ENCODE results near the gene NFIB.

NFIB gene

DNA sequence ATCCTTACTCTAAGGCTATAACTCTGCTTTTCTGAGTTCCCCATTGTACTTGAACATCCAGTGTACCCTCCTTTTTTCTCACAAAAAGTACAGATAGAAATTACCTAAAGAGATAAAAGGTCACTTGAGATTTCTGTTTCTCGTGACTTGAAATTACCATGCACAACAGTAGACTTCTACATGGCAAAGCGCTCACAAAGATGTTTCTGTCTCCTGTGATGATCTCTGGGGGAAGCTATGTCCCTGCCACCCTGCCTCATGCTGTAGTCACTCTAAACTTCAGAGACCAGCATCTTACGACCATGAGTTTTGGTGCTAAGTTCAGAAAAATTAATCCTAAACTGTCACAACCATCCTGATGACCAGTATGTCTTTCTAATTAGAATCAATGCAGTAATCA is 36.2 kb downstream of the NFIB start:
- no peak overlapping the region for H3K4me3 ChIP-seq (ENCODE audit: low read depth, low read length)
- TF ChIP-seq, protein P1, sequence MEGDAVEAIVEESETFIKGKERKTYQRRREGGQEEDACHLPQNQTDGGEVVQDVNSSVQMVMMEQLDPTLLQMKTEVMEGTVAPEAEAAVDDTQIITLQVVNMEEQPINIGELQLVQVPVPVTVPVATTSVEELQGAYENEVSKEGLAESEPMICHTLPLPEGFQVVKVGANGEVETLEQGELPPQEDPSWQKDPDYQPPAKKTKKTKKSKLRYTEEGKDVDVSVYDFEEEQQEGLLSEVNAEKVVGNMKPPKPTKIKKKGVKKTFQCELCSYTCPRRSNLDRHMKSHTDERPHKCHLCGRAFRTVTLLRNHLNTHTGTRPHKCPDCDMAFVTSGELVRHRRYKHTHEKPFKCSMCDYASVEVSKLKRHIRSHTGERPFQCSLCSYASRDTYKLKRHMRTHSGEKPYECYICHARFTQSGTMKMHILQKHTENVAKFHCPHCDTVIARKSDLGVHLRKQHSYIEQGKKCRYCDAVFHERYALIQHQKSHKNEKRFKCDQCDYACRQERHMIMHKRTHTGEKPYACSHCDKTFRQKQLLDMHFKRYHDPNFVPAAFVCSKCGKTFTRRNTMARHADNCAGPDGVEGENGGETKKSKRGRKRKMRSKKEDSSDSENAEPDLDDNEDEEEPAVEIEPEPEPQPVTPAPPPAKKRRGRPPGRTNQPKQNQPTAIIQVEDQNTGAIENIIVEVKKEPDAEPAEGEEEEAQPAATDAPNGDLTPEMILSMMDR (IDR thresholded peaks at IDR 0.05; ENCODE audit: borderline replicate concordance, insufficient read depth, low read depth, low read length) = no peak

- H3K4me3 ChIP-seq (ENCODE audit: low read depth, low read length) = no peak overlapping the region
- TF ChIP-seq, protein P1 (IDR thresholded peaks at IDR 0.05; ENCODE audit: borderline replicate concordance, insufficient read depth, low read depth, low read length) = no peak
Observed at GRCh38 chr9:14277244-14277643, 36.7 kb downstream of the NFIB start.

DNA sequence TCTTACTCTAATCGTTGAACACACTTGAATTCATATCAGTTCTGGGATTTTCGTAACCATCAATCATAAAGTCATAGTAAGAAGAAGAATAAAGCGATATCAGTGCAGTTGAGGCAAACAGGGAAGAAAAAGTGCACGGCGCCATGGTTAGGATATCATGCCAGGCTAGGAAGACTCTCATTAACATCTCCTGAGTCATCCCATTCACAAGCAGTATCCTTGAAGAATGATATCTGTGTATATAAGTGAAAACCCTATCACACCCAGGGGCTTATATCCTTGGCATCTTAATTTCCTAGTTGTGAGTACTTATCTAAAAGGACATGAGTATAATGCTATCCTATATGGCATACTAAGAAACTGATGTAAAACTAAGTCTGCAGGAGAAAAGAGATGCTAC is 38.6 kb downstream of the NFIB start:
- TF ChIP-seq, protein P1 (IDR thresholded peaks at IDR 0.05; ENCODE audit: borderline replicate concordance, insufficient read depth, low read depth, low read length) = no peak

DNA sequence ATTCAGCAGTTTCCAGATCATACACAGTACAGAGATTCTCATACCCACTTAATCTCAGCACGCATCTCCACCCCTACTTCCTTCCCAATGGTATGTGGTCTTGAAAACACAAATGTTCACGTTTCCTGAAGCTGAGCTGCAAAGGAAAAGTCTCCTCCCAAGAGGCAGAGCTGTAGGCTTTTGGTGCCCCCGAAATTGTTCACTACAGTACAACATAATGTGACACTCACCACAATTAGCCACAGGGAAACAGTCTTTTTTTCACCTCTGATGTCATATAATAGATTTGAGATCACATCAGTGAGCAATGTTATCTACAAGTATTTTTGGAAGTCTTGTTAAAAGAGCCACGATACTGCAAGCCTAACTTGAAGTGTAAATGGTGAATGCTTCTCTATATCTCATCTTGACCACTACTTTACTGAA is 40.2 kb downstream of the NFIB start:
- no peak overlapping the region for H3K4me3 ChIP-seq (ENCODE audit: low read depth, low read length)
- TF ChIP-seq, protein P1 (IDR thresholded peaks at IDR 0.05; ENCODE audit: borderline replicate concordance, insufficient read depth, low read depth, low read length) = no peak

More for the DNA sequence above, 38.6 kb downstream of the NFIB start:
- H3K4me3 ChIP-seq (ENCODE audit: low read depth, low read length) = no peak overlapping the region

GRCh38 chr9:14272927-14273528 is 40.9 kb downstream of the NFIB start:
- TF ChIP-seq, protein P1 (IDR thresholded peaks at IDR 0.05; ENCODE audit: borderline replicate concordance, insufficient read depth, low read depth, low read length) = no peak

DNA sequence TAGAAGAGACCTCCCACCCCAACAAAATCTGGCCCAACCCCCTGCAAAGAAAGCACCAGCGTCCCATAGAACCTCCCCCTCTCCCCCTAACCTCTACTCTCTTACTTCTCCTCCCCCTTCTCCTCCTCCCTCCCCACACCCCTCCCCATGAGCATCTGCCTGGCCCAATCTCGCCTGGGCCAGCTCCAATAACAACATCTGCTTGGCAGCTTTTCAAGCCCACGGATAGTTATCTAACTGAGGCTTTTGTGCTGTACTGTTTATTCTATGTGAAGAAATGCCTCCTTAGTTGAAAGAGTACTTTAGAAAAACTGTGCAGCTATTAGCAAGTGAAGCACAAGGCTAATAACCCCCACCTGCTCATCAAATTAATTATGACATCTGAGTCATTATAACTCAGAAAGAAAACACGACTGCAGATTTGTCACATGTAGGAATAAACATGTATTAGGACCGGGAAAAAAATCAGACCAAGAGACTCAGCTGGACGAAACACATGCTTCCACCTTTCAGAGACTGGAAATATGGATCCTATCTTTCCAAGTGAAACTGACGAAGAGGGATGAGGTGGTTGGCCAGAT is 42.8 kb downstream of the NFIB start:
- TF ChIP-seq, protein P1 (IDR thresholded peaks at IDR 0.05; ENCODE audit: borderline replicate concordance, insufficient read depth, low read depth, low read length) = no peak
- no peak overlapping the region for H3K4me3 ChIP-seq (ENCODE audit: low read depth, low read length)

More at GRCh38 chr9:14272927-14273528, 40.9 kb downstream of the NFIB start:
- no peak overlapping the region for H3K4me3 ChIP-seq (ENCODE audit: low read depth, low read length)
